LNCAP (cell line): ENCODE results near the gene AKAP14.

Experiments
- CTCF ChIP-seq: fragments of 450-650 bp; IDR thresholded peaks from 2 replicates; pipeline ENCODE4 v1.5.1; 2017; ENCODE audit warnings: mild to moderate bottlenecking

AKAP14 gene

GRCh38 chrX:119917877-119918276 is 22.2 kb downstream of the AKAP14 start:
- no peak for TF ChIP-seq CTCF

- TF ChIP-seq CTCF = no peak
These were observed 24.3 kb downstream of the AKAP14 start for GRCh38 chrX:119919835-119920585.

GRCh38 chrX:119935215-119935874 is 39.7 kb downstream of the AKAP14 start:
- no peak for TF ChIP-seq CTCF

GRCh38 chrX:119941336-119941735 is 45.6 kb downstream of the AKAP14 start:
- no peak for TF ChIP-seq CTCF

GRCh38 chrX:119942173-119942819 is 46.6 kb downstream of the AKAP14 start:
- TF ChIP-seq CTCF = no peak

GRCh38 chrX:119942831-119943184 is 47.1 kb downstream of the AKAP14 start:
- TF ChIP-seq CTCF = no peak

- TF ChIP-seq CTCF = peak; percentile 15; the same call in 1 of the 2 replicates
These were observed 47.7 kb downstream of the AKAP14 start, which contains the start of gene NKAP for GRCh38 chrX:119943185-119943988. NKAP (minus strand) TSS chrX:119943751; CDS start chrX:119943605, 146 bp downstream.
